Peyer's patch (tissue), 4 donors: Measurements from ENCODE around the gene MAPK8IP2.

Experiments
- CTCF ChIP-seq, 6 experiments: fragments of 450-650 bp in 4 of 6; fragments of 200-600 bp in 2 of 6; sonication (generic) in 1 of 6; IDR thresholded peaks; one replicate each; pipeline ENCODE4 v1.5.1; 2017 to 2019; ENCODE audit warnings: antibody characterized with exemption in 6 of 6, mild to moderate bottlenecking in 3 of 6, moderate library complexity in 1 of 6
- POLR2A ChIP-seq, 2 donors: fragments of 450-650 bp; IDR thresholded peaks; one replicate each; pipeline ENCODE4 v1.5.1; 2017; ENCODE audit warnings: antibody characterized with exemption in 2 of 2, mild to moderate bottlenecking in 2 of 2, moderate library complexity in 2 of 2

GRCh38 chr22:50609599-50609998 lies 9.0 kb downstream of the MAPK8IP2 start:
- TF ChIP-seq CTCF (IDR thresholded peaks at IDR 0.05) (no peak), POLR2A (IDR thresholded peaks at IDR 0.05) (no peak)
